CD4-positive, alpha-beta memory T cell (primary cell): Measurements from ENCODE around the gene IRS2. TPM values are rescaled to one million over a fixed set of nuclear protein-coding genes. Genes with fewer than 3 reads are reported as not detected.
A peak's percentile ranks its signal among the peaks of the same experiment; 100 is the strongest.

Source experiments
- CTCF ChIA-PET: fragments of 350-600 bp; sonication (Branson Sonifier 250); formaldehyde crosslinking; loops from one replicate; lab custom pipeline; 2021; ENCODE audit warnings: inconsistent platforms; ENCODE audit not compliant: partially characterized antibody; lab: Charles Lee
- POLR2A ChIA-PET: fragments of 350-600 bp; sonication (Branson Sonifier 250); formaldehyde crosslinking; loops from one replicate; lab custom pipeline; 2021; ENCODE audit not compliant: partially characterized antibody; lab: Charles Lee
- DNase-seq, 5 donors: peaks; one replicate each; pipeline versions ENCODE4 v3.0.0 to v3.0.0-alpha.2; 2020 to 2022; ENCODE audit warnings: mixed read lengths in 1 of 5
- H3K27ac ChIP-seq: one replicate; pipeline ENCODE4 v1.7.0; 2013; ENCODE audit warnings: low read depth, low read length
- H3K27me3 ChIP-seq: 2 replicates; pipeline ENCODE4 v1.7.0; 2013; ENCODE audit warnings: mild to moderate bottlenecking, low read length, moderate library complexity; ENCODE audit not compliant: insufficient read depth
- H3K36me3 ChIP-seq: 2 replicates; pipeline ENCODE4 v1.7.0; 2013; ENCODE audit warnings: mild to moderate bottlenecking, low read length, moderate library complexity; ENCODE audit not compliant: insufficient read depth
- H3K4me1 ChIP-seq: 2 replicates; pipeline ENCODE4 v1.7.0; 2013; ENCODE audit warnings: mild to moderate bottlenecking, low read length, moderate library complexity; ENCODE audit not compliant: insufficient read depth
- H3K4me3 ChIP-seq, 2 donors: one replicate each; pipeline ENCODE4 v1.7.0; 2013; ENCODE audit warnings: low read length in 2 of 2, mild to moderate bottlenecking in 1 of 2
- H3K9me3 ChIP-seq, 2 donors: one replicate each; pipeline ENCODE4 v1.7.0; 2013; ENCODE audit warnings: low read length in 2 of 2, control low read depth in 1 of 2; ENCODE audit not compliant: control insufficient read depth in 1 of 2
- H3K27ac Mint-ChIP-seq, 7 donors: one replicate each; pipeline ENCODE4 v1.8.0; 2020 to 2021; ENCODE audit warnings: mixed read lengths in 7 of 7, mild to moderate bottlenecking in 6 of 7, inconsistent platforms in 3 of 7, moderate library complexity in 3 of 7
- H3K27me3 Mint-ChIP-seq, 2 donors: one replicate each; pipeline ENCODE4 v1.8.0; 2020 to 2021; ENCODE audit warnings: mixed read lengths in 2 of 2
- H3K36me3 Mint-ChIP-seq, 2 donors: one replicate each; pipeline ENCODE4 v1.8.0; 2020 to 2021; ENCODE audit warnings: mixed read lengths in 2 of 2, inconsistent platforms in 1 of 2, mild to moderate bottlenecking in 1 of 2
- H3K4me1 Mint-ChIP-seq, 4 donors: one replicate each; pipeline ENCODE4 v1.8.0; 2020 to 2021; ENCODE audit warnings: mixed read lengths in 4 of 4, mild to moderate bottlenecking in 1 of 4
- H3K4me3 Mint-ChIP-seq, 8 donors: one replicate each; pipeline ENCODE4 v1.8.0; 2020 to 2021; ENCODE audit warnings: mixed read lengths in 8 of 8, mild to moderate bottlenecking in 7 of 8, moderate library complexity in 6 of 8, inconsistent platforms in 3 of 8
- H3K9me3 Mint-ChIP-seq, 8 donors: one replicate each; pipeline ENCODE4 v1.8.0; 2020 to 2021; ENCODE audit warnings: mixed read lengths in 8 of 8, mild to moderate bottlenecking in 5 of 8, inconsistent platforms in 3 of 8, moderate library complexity in 1 of 8
- intact Hi-C: fragments of 100-400 bp; cut with micrococcal nuclease; formaldehyde crosslinking; loops from one replicate; pipeline ENCODE4 v1.15.1; 2023
- polyA plus RNA-seq, 2 donors: library from polyadenylated mRNA; unstranded; fragments of 300-500 nt; fragmentation: Illumina TruSeq; gene quantifications; one replicate each; pipeline ENCODE4 v1.2.3, GENCODE V29; 2021
- total RNA-seq, 2 experiments: library from RNA; stranded (reverse); gene quantifications; one replicate each; pipeline ENCODE4 v1.2.3, GENCODE V29; 2021

Gene IRS2
- total and polyA plus RNA-seq, 4 experiments from 2014 or later, result 1.3 to 21.4 (median 12.2) TPM

GRCh38 chr13:109743706-109744453, 42.5 kb downstream of the IRS2 start:
- DNase-seq, result no peak
- Mint-ChIP-seq H3K9me3 (peaks cover 0 to 3% (median 0%) of the 10 kb centered on the region in 8 donors), H3K27ac (peak overlapping the region in 2 of 7 donors; percentile 31 to 67), H3K27me3 (no peaks in the 10 kb centered on the region), H3K36me3 (no peaks in the 10 kb centered on the region), H3K4me3 (peak overlapping the region in 1 of 8 donors; percentile 29), H3K4me1 (peaks cover 5 to 15% (median 12%) of the 10 kb centered on the region in 4 donors)
- H3K4me3 ChIP-seq, result no peak overlapping the region
- no peaks in the 10 kb centered on the region for H3K27me3 ChIP-seq
- H3K9me3 ChIP-seq, result no peaks in the 10 kb centered on the region
- POLR2A ChIA-PET, result interaction anchor here (1.9 kb wide), 1 partner anchor 41 kb away, joined by 5 read pairs; no protein-coding TSS in a partner anchor
- H3K36me3 ChIP-seq, result no peaks in the 10 kb centered on the region
- CTCF ChIA-PET, result interaction anchor here (1.6 kb wide), 1 partner anchor 9 kb away, joined by 3 read pairs; no protein-coding TSS in a partner anchor
- peaks cover 13% of the 10 kb centered on the region for H3K4me1 ChIP-seq
- H3K27ac ChIP-seq, result no peak overlapping the region
- intact Hi-C loops, result no loop called here

- ChIA-PET POLR2A (no interaction called here), CTCF (no interaction called here)
- Mint-ChIP-seq H3K4me1 (peaks cover 5 to 19% (median 14%) of the 10 kb centered on the region in 4 donors), H3K36me3 (no peaks in the 10 kb centered on the region), H3K27ac (no peak overlapping the region), H3K9me3 (peaks cover 0 to 2% (median 0%) of the 10 kb centered on the region in 8 donors), H3K4me3 (no peak overlapping the region), H3K27me3 (no peaks in the 10 kb centered on the region)
- Histone ChIP-seq H3K4me3 (no peak overlapping the region), H3K27ac (no peak overlapping the region), H3K9me3 (no peaks in the 10 kb centered on the region), H3K27me3 (no peaks in the 10 kb centered on the region), H3K36me3 (no peaks in the 10 kb centered on the region), H3K4me1 (peaks cover 13% of the 10 kb centered on the region)
- DNase-seq, result no peak
- intact Hi-C loops, result no loop called here
Observed at GRCh38 chr13:109741966-109742365, 44.4 kb downstream of the IRS2 start.

DNA sequence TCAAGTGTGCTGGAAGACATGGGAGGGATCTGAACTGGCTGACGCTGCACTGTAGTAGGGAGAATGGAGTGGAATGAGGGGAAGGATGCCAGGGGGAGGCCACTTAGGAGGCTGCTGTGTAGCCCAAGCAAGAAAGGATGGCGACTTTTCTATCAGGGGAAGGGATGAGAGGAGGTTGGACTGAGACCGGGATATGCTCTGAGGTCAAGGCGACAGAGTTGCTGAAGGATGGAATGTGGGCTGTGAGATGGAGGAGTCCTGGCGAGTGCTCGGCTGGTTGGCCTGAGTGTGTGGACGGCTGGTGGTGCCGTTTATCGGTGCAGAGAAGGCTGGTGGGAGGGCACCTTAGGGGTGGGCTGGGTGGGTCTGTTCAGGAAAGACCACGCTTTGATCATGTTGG, 45.7 kb downstream of the IRS2 start:
- Mint-ChIP-seq H3K27me3 (no peaks in the 10 kb centered on the region), H3K27ac (no peak overlapping the region), H3K4me1 (peaks cover 5 to 19% (median 14%) of the 10 kb centered on the region in 4 donors), H3K9me3 (no peaks in the 10 kb centered on the region), H3K36me3 (no peaks in the 10 kb centered on the region), H3K4me3 (no peak overlapping the region)
- no peak for DNase-seq
- ChIA-PET CTCF (no interaction called here), POLR2A (no interaction called here)
- H3K27ac ChIP-seq, result no peak overlapping the region
- H3K4me1 ChIP-seq, result peaks cover 13% of the 10 kb centered on the region
- no peak overlapping the region for H3K4me3 ChIP-seq
- H3K27me3 ChIP-seq, result no peaks in the 10 kb centered on the region
- no peaks in the 10 kb centered on the region for H3K9me3 ChIP-seq
- no peaks in the 10 kb centered on the region for H3K36me3 ChIP-seq
- intact Hi-C loops, result no loop called here

GRCh38 chr13:109740121-109740520, 46.3 kb downstream of the IRS2 start:
- H3K9me3 Mint-ChIP-seq, result no peaks in the 10 kb centered on the region
- no peak for DNase-seq
- ChIA-PET POLR2A (no interaction called here), CTCF (no interaction called here)
- H3K36me3 ChIP-seq, result no peaks in the 10 kb centered on the region
- no peaks in the 10 kb centered on the region for H3K36me3 Mint-ChIP-seq
- H3K27ac ChIP-seq, result no peak overlapping the region
- H3K4me1 Mint-ChIP-seq, result peaks cover 5 to 19% (median 14%) of the 10 kb centered on the region in 4 donors
- no peaks in the 10 kb centered on the region for H3K27me3 Mint-ChIP-seq
- no peaks in the 10 kb centered on the region for H3K27me3 ChIP-seq
- H3K27ac Mint-ChIP-seq, result peak overlapping the region in 1 of 7 donors; percentile 5
- H3K4me1 ChIP-seq, result peaks cover 13% of the 10 kb centered on the region
- intact Hi-C loops, result no loop called here
- H3K9me3 ChIP-seq, result no peaks in the 10 kb centered on the region
- no peak overlapping the region for H3K4me3 Mint-ChIP-seq
- no peak overlapping the region for H3K4me3 ChIP-seq

DNA sequence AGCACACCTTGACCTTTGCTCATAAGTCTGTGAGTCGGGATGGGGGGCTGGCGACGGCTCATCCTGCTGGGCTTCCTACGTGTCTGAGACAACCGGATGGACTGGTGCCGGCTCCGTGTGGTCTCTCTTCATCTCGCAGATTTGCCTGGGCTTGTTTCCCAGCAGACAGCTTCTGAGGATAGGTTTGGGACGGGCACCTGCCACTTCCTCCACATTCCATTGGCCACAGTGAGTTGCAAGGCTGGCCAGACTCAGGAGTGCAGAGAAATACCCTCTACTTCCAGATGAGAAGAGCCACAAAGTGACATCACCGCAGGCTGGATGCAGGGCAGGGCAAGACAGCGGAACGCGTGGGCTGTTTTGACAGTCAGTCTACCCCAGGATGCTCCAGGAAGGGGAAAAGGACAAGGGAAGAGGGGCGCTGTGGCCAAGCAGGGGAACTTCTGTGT, 48.1 kb downstream of the IRS2 start:
- peaks cover 0 to 14% (median 6%) of the 10 kb centered on the region in 4 donors for H3K4me1 Mint-ChIP-seq
- no peaks in the 10 kb centered on the region for H3K36me3 Mint-ChIP-seq
- CTCF ChIA-PET, result no interaction called here
- H3K4me3 Mint-ChIP-seq, result no peak overlapping the region
- intact Hi-C loops, result no loop called here
- no peaks in the 10 kb centered on the region for H3K27me3 Mint-ChIP-seq
- no peak overlapping the region for H3K27ac Mint-ChIP-seq
- DNase-seq, result no peak
- POLR2A ChIA-PET, result no interaction called here
- Histone ChIP-seq H3K27ac (no peak overlapping the region), H3K4me1 (peaks cover under 1% of the 10 kb centered on the region), H3K27me3 (no peaks in the 10 kb centered on the region), H3K36me3 (no peaks in the 10 kb centered on the region), H3K4me3 (no peak overlapping the region), H3K9me3 (no peaks in the 10 kb centered on the region)
- H3K9me3 Mint-ChIP-seq, result peaks cover 0 to under 1% (median 0%) of the 10 kb centered on the region in 8 donors

DNA sequence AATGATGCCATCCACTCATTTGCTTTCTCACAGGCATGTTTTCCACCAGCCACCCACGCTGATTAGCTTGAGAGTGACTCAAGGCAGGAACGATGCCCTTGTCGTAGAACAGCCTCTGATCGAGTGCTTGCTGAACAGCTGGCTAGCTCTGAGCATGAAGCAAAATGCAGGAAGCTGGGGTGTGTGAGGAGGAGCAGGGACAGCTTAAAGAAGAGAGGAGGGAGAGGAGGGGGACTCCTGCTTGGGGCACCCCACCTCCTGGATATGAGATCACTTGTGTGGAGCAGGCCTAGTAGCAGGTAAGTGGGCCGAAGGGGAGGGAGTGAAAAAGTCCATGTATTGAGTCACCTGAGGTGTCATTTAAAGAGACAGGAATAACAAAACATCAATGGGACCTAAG, 48.8 kb downstream of the IRS2 start:
- H3K4me3 ChIP-seq, result no peak overlapping the region
- CTCF ChIA-PET, result no interaction called here
- H3K4me1 ChIP-seq, result no peaks in the 10 kb centered on the region
- Mint-ChIP-seq H3K36me3 (no peaks in the 10 kb centered on the region), H3K9me3 (peaks cover 0 to 1% (median 0%) of the 10 kb centered on the region in 8 donors), H3K4me1 (peaks cover 0 to 17% (median 7%) of the 10 kb centered on the region in 4 donors), H3K27me3 (no peaks in the 10 kb centered on the region), H3K27ac (peak overlapping the region in 2 of 7 donors; percentile 65 to 79), H3K4me3 (no peak overlapping the region)
- no peak overlapping the region for H3K27ac ChIP-seq
- POLR2A ChIA-PET, result no interaction called here
- no peaks in the 10 kb centered on the region for H3K36me3 ChIP-seq
- no peaks in the 10 kb centered on the region for H3K9me3 ChIP-seq
- DNase-seq, result no peak
- intact Hi-C loops, result no loop called here
- no peaks in the 10 kb centered on the region for H3K27me3 ChIP-seq

DNA sequence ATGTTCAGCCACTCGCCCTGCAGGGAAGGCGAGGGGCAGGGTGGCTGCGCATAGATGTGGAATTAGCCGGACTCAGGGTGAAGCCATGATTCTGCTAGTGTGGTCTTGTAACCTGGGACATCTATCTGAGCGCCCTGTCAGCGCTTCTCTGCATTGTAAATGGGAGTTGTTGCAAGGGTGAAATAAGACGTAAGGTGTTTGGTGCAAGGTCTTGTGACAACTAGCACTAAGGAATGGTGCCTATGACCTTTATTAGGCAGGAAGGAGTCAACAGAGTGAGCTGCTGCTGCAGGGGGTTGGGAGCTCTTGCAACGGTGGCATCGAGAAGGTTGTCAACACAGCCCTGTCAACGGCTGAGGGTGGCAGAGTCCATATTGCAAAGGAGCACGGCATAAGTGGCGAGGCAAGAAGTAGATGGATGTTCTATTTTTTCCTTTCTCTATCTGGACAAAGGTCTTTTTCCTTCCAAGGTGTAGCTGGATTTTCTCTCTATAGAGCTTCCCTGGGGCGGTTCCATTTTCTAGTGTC, 49.3 kb downstream of the IRS2 start:
- Mint-ChIP-seq H3K4me1 (peaks cover under 1 to 19% (median 8%) of the 10 kb centered on the region in 4 donors), H3K27me3 (peaks cover 0 to under 1% of the 10 kb centered on the region in 2 donors), H3K9me3 (peaks cover 0 to 2% (median 0%) of the 10 kb centered on the region in 8 donors), H3K36me3 (no peaks in the 10 kb centered on the region), H3K27ac (no peak overlapping the region), H3K4me3 (no peak overlapping the region)
- no peaks in the 10 kb centered on the region for H3K4me1 ChIP-seq
- H3K36me3 ChIP-seq, result no peaks in the 10 kb centered on the region
- no peaks in the 10 kb centered on the region for H3K27me3 ChIP-seq
- H3K4me3 ChIP-seq, result no peak overlapping the region
- no peak overlapping the region for H3K27ac ChIP-seq
- CTCF ChIA-PET, result no interaction called here
- no peak for DNase-seq
- POLR2A ChIA-PET, result no interaction called here
- H3K9me3 ChIP-seq, result no peaks in the 10 kb centered on the region
- intact Hi-C loops, result no loop called here
